A673 (cell line): ENCODE results near the gene SVBP. TPM values are rescaled to one million over a fixed set of nuclear protein-coding genes. Genes with fewer than 3 reads are reported as not detected.

Experiments used
- BruUV-seq: library from RNA; stranded (reverse); fragments of 400-500 nt; replicated peaks from 2 replicates; lab custom pipeline; 2021; lab: Mats Ljungman, UMichigan
- CTCF ChIA-PET: fragments of 300-600 bp; sonication (Branson Sonifier 250); formaldehyde crosslinking; loops from one replicate; lab custom pipeline; 2022; ENCODE audit warnings: antibody characterized with exemption; lab: Charles Lee
- POLR2A ChIA-PET: fragments of 300-600 bp; sonication (Branson Sonifier 250); formaldehyde crosslinking; loops from one replicate; lab custom pipeline; 2022; ENCODE audit warnings: antibody characterized with exemption; ENCODE audit not compliant: low non-redundant PET; lab: Charles Lee
- DNase-seq: peaks from one replicate; pipeline ENCODE4 v3.0.0-alpha.2; 2015; ENCODE audit warnings: low spot score
- H3K27ac ChIP-seq: fragments of 200-600 bp; sonication (generic); 2 replicates; pipeline ENCODE4 v1.5.1; 2016; ENCODE audit warnings: mixed run types, low read depth, mild to moderate bottlenecking, mixed read lengths, antibody characterized with exemption, low read length; ENCODE audit not compliant: poor library complexity, severe bottlenecking
- H3K27me3 ChIP-seq: fragments of 200-600 bp; sonication (generic); replicated peaks from 2 replicates; pipeline ENCODE4 v1.6.1; 2017; ENCODE audit warnings: mixed run types, low read depth, mild to moderate bottlenecking, mixed read lengths, antibody characterized with exemption, low read length; ENCODE audit not compliant: insufficient read depth, poor library complexity
- H3K36me3 ChIP-seq: fragments of 200-600 bp; sonication (generic); 2 replicates; pipeline ENCODE4 v1.6.1; 2016; ENCODE audit warnings: mixed run types, mild to moderate bottlenecking, mixed read lengths, antibody characterized with exemption, low read length; ENCODE audit not compliant: insufficient read depth, poor library complexity, severe bottlenecking
- H3K4me1 ChIP-seq: fragments of 200-600 bp; sonication (generic); 2 replicates; pipeline ENCODE4 v1.6.1; 2017; ENCODE audit warnings: mixed run types, mild to moderate bottlenecking, mixed read lengths, antibody characterized with exemption, low read length; ENCODE audit not compliant: insufficient read depth, poor library complexity, severe bottlenecking
- H3K4me3 ChIP-seq: fragments of 200-600 bp; sonication (generic); 2 replicates; pipeline ENCODE4 v1.5.1; 2016; ENCODE audit warnings: low read depth, mixed run types, mild to moderate bottlenecking, mixed read lengths, low read length; ENCODE audit not compliant: poor library complexity, severe bottlenecking
- H3K9me3 ChIP-seq: fragments of 200-600 bp; sonication (generic); 2 replicates; pipeline ENCODE4 v1.6.1; 2016; ENCODE audit warnings: mixed run types, low read depth, mild to moderate bottlenecking, mixed read lengths, antibody characterized with exemption, low read length; ENCODE audit not compliant: poor library complexity, severe bottlenecking
- EZH2 ChIP-seq: fragments of 200-600 bp; sonication (generic); IDR thresholded peaks from 2 replicates; pipeline ENCODE4 v1.6.1; 2017; ENCODE audit warnings: borderline replicate concordance, low read depth, mild to moderate bottlenecking, mixed read lengths, antibody characterized with exemption, low read length; ENCODE audit not compliant: poor library complexity, severe bottlenecking
- intact Hi-C: fragments of 100-400 bp; cut with micrococcal nuclease; formaldehyde crosslinking; loops from one replicate; pipeline ENCODE4 v1.10.0; 2022; ENCODE audit not compliant: unreplicated experiment
- total RNA-seq: library from RNA; stranded (reverse); gene quantifications from 2 replicates; pipeline ENCODE4 v1.2.3, GENCODE V29; 2021
- TF ChIP-seq, protein P1 (sequence below): fragments of 300-800, 200-600 bp; sonication (generic); conservative IDR thresholded peaks from 2 replicates; pipeline ENCODE4 v1.5.1; 2017; ENCODE audit warnings: low read depth, mild to moderate bottlenecking, antibody characterized with exemption, low read length, moderate library complexity, mixed read lengths

The SVBP gene
- total RNA-seq, 1 experiment from 2014 or later = 50.8 TPM

DNA sequence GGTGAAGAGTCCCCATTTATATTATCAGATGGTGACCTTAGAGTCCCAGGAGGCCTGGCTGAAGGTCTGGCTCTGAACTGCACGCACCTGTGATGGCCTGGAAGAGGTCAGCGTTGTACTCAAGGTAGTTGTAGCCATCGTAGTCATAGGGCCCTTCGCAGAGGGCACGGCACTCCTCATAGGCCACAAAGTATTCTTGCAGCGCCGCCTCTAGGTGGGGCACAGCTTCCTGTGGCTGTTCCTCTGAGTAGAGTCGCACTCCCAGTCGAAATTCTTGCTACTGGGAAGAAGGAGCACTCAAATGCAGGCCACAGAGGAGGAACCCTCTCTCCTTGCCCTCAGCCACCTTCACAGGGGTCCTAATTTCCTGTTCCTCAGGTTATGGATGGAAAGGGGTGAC, 58.1 kb downstream of the SVBP start:
- no TSS peak for BruUV-seq
- CTCF ChIA-PET = no interaction called here
- H3K36me3 ChIP-seq = peaks cover 61% of the 10 kb centered on the region

DNA sequence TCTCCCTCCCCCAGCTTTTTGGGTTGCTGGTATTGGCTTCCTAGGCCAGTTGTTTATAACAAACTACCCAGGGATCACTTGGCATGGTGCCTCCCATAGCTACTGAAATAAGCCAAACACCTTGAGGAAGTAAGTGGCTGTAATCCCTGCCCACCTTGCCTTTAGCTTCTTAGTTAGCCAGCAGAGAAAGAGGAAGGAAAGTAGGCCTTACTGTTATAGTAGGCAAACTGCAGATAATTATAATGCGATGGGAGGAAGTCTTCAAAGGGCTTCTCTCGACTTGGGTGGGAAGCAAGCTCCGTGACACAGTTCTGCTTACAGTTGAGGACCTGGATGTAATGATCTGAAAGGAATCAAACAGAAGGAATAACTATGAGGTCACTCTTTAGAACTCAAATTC, 58.6 kb downstream of the SVBP start:
- peaks cover 3% of the 10 kb centered on the region for H3K4me1 ChIP-seq
- H3K27me3 ChIP-seq = no peaks in the 10 kb centered on the region
- intact Hi-C loops = no loop called here
- H3K9me3 ChIP-seq = no peaks in the 10 kb centered on the region
- POLR2A ChIA-PET = no interaction called here
- H3K4me3 ChIP-seq = no peak overlapping the region
- no peak overlapping the region for H3K27ac ChIP-seq
- TF ChIP-seq, protein P1, sequence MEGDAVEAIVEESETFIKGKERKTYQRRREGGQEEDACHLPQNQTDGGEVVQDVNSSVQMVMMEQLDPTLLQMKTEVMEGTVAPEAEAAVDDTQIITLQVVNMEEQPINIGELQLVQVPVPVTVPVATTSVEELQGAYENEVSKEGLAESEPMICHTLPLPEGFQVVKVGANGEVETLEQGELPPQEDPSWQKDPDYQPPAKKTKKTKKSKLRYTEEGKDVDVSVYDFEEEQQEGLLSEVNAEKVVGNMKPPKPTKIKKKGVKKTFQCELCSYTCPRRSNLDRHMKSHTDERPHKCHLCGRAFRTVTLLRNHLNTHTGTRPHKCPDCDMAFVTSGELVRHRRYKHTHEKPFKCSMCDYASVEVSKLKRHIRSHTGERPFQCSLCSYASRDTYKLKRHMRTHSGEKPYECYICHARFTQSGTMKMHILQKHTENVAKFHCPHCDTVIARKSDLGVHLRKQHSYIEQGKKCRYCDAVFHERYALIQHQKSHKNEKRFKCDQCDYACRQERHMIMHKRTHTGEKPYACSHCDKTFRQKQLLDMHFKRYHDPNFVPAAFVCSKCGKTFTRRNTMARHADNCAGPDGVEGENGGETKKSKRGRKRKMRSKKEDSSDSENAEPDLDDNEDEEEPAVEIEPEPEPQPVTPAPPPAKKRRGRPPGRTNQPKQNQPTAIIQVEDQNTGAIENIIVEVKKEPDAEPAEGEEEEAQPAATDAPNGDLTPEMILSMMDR = no peak
- TF ChIP-seq EZH2 = no peak
- CTCF ChIA-PET = no interaction called here
- DNase-seq = no peak
- BruUV-seq = no TSS peak
- peaks cover 65% of the 10 kb centered on the region for H3K36me3 ChIP-seq

More for the DNA sequence above, 58.1 kb downstream of the SVBP start:
- intact Hi-C loops = no loop called here
- TF ChIP-seq EZH2 = no peak
- TF ChIP-seq, protein P1 = 0 out of 2 replicates have a peak, but pooled peaks have one; percentile 11
- Histone ChIP-seq H3K4me3 (no peak overlapping the region), H3K27me3 (no peaks in the 10 kb centered on the region), H3K27ac (no peak overlapping the region), H3K4me1 (peaks cover 3% of the 10 kb centered on the region), H3K9me3 (no peaks in the 10 kb centered on the region)
- DNase-seq = no peak
- POLR2A ChIA-PET = no interaction called here

DNA sequence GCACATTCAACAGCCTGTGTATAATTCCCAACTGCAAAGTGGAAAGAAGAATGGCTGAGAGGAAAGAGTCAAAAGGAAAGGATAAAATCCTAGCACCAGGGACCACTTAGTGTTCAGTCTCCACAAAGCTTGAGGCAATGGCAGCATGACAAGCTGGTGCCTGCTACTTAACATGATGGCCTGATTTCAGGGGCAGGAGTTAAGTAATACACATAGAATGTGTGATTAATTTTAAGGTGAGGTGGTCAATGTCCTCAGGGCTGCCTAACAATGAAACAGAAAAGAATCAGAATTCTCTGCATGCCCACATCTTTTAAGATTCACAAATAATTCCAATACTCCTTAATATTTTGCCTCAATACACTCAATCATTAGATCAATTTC, 59.3 kb downstream of the SVBP start:
- H3K36me3 ChIP-seq = peaks cover 71% of the 10 kb centered on the region
- TF ChIP-seq, protein P1 = no peak
- TF ChIP-seq EZH2 = no peak
- intact Hi-C loops = no loop called here
- H3K9me3 ChIP-seq = no peaks in the 10 kb centered on the region
- H3K4me3 ChIP-seq = no peak overlapping the region
- no peak overlapping the region for H3K27ac ChIP-seq
- POLR2A ChIA-PET = no interaction called here
- no peak for DNase-seq
- CTCF ChIA-PET = no interaction called here
- peaks cover 3% of the 10 kb centered on the region for H3K4me1 ChIP-seq
- H3K27me3 ChIP-seq = no peaks in the 10 kb centered on the region
- no TSS peak for BruUV-seq

Other genes starting within 250 kb of the SVBP start
- gene PPIH, start 159.0 kb downstream of the SVBP start, total RNA-seq = 75.9 and 79.0 TPM in 2 replicates
- gene YBX1, start 135.0 kb downstream of the SVBP start, total RNA-seq = 1,480 and 1,576 TPM in 2 replicates
- gene CLDN19, start 77.2 kb downstream of the SVBP start, total RNA-seq = not detected in 2 replicates
- gene P3H1, start 50.4 kb downstream of the SVBP start, total RNA-seq = 57.8 and 64.9 TPM in 2 replicates
- 13.1 and 14.7 TPM in 2 replicates for gene C1orf50, start 50.1 kb downstream of the SVBP start, total RNA-seq
- gene TMEM269, start 32.4 kb downstream of the SVBP start, total RNA-seq = 1.2 and 1.7 TPM in 2 replicates
- gene ERMAP, start 275 bp downstream of the SVBP start, total RNA-seq = 3.0 and 3.5 TPM in 2 replicates
- 13.5 and 14.2 TPM in 2 replicates for gene ZNF691, start 29.2 kb upstream of the SVBP start, total RNA-seq
- gene SLC2A1, start 141.5 kb upstream of the SVBP start, total RNA-seq = 36.7 and 43.2 TPM in 2 replicates